Measurements from ENCODE around the gene DEPDC7.

The DEPDC7 gene

DNA sequence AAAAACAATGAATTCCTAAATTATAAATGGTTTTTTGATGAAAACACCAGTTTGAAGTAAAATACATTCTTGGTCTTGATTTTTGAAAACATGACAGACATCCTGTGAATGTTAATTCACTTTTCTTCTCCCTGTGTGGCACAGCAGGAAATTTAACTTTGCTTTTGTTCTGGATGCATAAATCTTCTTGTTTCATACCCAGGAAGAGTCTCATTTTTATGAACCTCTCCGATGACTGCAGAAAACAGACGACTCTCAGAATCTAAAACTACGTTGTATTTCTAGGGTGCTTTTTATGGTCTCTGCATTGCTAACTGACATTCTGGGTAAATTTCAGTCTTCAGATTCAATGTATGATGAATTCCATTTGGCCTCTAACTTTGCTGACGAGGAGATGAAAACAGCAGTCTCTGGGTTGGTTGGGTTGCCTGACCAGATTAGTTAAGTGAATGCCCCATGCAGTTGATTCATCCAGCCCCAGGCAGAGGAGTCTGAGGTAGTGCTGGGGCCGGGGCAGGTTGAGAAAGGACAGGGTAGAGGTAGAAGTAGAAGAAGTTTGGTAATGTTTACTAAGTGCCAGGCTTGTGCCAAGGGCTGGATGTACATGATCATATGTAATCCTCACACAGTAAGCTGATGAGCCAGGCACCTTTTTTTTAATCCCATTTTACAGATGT, 43.8 kb downstream of the DEPDC7 start:
- DNase-seq (ENCODE audit: low read depth in 4 of 4, low spot score in 1 of 4), result no peak

DNA sequence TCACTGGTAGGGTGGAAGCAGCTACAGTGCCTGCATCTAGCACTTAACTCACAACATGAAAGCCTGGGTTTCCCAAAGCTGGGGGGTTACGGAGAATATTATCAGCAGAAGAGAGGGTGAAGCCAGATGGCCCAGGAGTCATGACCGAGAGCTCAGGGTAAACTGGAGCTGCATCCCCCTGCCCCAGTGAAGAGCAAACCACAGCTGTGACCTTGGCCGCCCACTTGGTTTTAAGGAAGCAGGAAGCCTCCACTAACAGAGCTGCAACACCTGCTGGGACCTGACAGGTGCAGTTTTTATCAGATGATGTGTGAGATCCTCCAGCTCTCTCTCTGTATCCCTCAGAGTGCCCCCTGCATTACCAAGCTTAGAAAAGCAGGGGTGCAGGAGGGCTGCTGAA, 44.6 kb downstream of the DEPDC7 start:
- DNase-seq (ENCODE audit: low read depth in 4 of 4, low spot score in 1 of 4), result no peak

DNA sequence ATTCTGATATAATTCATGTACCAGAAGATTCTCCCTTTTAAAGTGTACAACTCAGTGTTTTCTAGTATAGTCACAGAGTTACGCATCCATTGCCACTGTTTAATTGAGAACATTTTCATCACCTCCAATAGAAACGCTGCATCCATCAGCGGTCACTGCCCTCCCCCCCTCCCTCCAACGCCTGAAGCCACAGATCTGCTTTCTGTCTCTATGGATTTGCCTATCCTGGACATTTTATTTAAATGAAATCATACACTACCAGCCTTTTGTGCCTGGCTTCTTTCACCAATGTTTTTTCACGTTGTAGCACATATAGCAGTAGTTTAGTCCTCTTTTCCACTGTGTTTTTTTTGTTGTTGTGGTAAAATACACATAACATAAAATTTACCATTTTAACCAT, 46.5 kb downstream of the DEPDC7 start:
- DNase-seq (ENCODE audit: low read depth in 4 of 4, low spot score in 1 of 4), result no peak

DNA sequence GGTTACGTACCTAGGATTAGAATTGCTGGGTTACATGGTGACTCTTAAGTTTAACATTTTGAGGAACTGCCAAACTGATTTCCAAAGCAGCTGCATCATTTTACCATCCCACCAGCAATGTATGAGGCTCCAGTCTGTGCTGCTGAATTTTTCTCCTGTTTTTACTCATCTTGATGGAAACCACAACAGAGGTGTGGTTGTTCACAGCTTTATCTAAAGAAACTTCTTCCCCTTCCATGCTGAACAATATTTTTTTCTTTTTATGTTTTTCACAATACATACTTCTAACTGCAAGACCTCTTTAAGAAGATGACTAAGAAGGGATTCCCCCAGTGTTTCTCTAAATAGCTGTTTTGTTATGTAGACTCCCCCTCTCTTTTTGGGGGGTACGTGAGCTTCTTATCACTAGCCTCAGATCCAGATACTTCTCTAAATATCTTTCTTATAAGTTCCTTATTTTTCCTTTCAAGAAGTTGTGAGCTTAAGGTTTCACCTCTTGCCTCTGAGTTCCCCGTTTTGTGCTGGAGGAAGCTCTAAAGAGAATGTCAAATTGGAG, 47.7 kb downstream of the DEPDC7 start:
- DNase-seq (ENCODE audit: low read depth in 4 of 4, low spot score in 1 of 4), result no peak

DNA sequence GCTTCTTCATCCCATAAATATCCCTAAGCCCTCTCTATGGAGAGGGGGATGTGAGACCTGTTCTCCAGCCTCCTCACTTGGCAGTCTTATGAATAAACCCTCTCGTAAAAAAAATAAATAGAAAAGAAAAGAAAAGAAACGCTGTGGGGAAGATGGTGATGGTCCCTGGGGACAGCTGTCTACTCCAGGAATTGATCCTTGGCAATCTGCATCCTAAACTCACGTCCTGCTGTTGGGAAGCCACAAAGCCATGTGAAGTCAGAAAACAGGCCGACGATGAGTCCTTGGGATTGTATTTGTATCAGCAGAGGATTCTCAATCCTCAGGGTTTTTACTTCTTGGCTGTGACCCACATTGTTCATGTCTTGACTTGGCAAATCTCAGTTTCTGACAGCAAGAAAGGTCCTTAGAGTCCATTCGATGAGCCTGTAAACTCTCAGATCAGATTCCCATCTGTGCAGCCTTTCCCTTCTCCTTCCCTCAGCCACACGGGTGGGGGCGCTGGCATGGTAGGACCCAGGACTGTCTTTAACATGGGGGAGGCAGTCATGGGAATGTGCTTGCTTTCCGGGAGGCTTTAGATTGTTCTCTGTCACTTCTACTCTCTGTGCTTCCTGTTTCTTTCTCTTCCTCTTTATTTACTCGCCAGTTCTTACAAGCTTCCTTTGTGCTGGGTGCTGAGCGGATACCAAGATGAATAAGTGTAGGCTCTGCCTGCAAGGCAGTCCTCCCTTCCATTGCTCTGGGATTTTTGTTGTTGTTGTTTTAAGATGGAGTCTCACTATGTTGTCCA, 48.6 kb downstream of the DEPDC7 start:
- DNase-seq (ENCODE audit: low read depth in 4 of 4, low spot score in 1 of 4), result no peak

DNA sequence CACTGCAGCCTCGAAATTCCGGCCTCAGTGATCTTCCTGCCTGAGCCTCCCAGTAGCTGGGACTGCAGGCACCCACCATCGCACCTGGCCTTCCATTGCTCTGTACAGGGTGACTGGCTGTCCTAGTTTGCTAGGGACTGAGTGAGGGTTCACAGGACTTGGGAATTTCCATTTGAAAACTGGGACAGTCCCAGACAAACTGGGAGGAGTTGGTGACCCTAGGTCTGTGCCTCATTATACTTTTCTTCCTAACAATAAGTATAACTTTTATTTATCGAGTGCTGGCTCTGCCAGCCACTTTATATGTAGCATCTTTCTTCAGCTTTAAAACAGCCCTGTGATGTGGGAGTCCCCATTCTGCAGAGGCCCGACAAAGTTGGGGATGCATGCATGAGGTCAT, 49.2 kb downstream of the DEPDC7 start:
- DNase-seq (ENCODE audit: low read depth in 4 of 4, low spot score in 1 of 4), result no peak

DNA sequence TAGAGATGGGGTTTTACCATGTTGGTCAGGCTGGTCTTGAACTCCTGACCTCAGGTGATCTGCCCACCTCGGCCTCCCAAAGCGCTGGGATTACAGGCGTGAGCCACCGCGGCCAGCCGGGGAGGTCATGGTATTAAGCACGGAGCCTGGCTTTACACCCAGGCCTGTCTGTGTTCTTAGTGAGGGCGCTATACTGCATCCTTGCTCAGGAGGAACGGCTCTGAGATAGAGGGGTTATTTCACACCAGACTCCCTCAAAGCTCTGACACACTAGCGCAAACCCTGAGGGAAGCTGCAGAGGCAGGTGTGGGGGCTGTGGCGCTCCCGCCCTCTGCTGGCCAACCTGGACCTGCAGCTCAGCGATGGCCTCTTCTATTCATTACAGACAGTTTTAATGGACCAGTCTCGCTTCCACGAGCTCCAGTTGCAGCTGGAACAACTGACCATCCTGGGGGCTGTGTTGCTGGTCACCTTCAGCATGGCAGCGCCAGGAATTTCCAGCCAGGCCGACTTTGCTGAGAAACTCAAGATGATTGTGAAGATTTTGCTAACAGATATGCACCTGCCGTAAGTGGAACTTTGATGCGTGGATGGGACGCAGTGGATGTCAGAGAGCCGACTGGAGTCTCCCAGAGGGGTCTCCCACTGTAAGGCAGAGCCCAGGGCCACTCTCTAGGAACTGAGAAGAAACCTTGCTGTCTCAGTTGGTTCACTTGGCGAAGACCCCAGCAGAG, 49.9 kb downstream of the DEPDC7 start:
- peak; percentile 26 to 58 (median 52) for DNase-seq (ENCODE audit: low read depth in 4 of 4, low spot score in 1 of 4)

DNA sequence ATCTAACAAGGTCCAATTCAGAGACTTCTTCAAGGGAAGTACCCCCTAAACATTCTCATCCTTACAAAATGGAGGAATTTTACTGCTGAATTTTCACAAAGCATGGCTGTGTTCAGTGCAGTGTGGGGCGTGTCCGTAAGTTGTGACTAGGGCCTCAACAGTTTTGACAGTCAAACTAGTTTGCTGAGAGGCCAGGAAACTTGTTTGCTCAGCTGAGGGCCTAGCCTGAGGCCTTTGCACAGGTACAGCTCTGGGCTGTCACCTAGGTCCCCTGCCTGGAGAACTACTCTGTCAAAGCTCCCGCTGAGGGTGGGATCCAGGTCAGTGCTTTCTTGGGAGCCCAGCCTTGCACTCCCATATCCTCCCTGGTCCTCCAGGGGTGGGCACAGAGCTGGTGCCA, 51.6 kb downstream of the DEPDC7 start:
- no peak for DNase-seq (ENCODE audit: low read depth in 4 of 4, low spot score in 1 of 4)

DNA sequence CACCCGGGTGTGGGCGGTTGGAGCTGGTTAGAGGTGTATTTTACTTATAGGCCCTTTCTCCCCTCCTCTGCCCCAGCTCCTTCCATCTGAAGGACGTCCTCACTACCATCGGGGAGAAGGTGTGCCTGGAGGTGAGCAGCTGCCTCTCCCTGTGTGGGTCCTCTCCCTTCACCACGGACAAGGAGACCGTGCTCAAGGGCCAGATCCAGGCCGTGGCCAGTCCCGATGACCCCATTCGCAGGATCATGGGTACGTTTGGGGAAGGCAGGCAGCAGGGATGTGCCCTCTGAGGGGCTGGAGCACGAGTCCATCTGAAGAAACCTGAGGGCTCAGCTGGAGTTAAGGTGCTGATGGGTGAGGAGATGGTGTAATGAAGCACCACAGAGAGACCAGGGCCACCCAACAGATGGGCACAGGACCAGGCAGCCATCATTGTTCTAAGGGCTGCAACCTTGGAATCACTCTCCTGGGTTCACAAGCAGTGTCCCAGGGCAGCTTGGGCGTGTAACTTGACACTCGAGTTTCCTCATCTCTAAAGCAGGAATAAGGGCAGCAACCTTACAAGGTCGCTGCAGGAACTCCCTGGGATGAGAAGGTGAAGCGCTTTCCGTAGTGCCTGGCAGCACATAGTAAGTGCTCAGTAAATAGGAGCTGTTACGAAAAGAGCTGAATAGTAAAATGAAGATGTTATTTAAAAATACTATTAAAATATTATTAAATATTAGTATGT, 53.1 kb downstream of the DEPDC7 start:
- no peak for DNase-seq (ENCODE audit: low read depth in 4 of 4, low spot score in 1 of 4)

DNA sequence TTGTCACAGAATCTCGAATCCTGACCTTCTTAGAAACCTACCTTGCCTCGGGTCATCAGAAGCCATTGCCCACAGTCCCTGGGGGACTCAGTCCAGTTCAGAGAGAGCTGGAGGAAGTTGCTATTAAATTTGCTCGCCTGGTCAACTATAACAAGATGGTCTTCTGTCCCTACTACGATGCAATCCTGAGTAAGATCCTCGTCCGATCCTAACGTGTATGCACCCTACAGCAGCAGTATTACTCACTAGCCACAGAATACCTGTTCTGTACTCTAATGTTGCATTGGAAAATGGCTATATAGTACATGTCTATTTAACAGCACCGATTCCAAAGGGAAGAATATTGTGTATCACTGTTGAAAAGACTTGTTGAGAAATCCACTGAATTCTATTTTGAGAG, 56.8 kb downstream of the DEPDC7 start:
- DNase-seq (ENCODE audit: low read depth in 4 of 4, low spot score in 1 of 4), result no peak
